ENCODE measurements around the gene BLOC1S5.
A peak's percentile ranks its signal among the peaks of the same experiment; 100 is the strongest.
"Not testable (repeated sequence)": the region's sequence is repeated elsewhere in the genome, so short reads cannot be mapped to it uniquely, and the experiment has no call there.

BLOC1S5 gene

DNA sequence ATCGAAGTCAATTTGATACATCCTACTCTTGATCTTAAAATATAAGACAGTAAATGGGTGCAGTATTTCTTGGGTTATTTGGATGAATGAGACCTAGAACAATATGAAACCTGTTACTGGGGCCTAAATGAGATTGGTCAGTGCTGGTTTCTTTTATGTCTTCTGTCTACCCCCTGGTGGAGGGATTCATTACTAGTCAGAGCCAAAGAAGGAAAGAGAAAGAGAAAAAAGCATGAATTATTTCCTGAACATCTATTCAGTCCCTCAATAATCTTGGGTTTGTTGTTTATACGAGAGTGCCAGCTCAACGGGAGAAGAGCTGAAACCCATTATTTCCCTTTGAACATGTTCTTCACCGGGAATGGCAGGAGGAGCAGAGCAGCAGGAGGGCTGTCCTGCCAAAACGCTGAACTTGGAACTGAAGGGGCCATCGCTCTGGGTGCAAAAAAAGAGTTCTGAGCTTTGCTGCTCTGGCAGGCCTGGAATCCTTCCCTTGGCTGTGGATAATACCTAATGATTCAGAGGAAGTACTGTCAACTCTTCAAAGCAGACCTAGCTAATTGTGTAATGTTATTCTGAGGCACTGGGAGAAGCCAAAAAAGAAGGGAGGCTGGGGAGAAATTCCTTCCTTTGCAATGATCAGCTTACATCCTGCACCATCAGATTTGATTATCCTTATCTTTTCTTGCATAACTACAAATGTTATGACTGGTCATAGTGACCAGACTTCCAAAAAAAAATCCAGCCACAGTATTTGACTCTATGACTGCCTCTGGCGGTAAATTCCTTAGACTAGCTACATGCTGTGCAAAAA is 72.0 kb downstream of the BLOC1S5 start:
- DNase-seq: peak; percentile 87

DNA sequence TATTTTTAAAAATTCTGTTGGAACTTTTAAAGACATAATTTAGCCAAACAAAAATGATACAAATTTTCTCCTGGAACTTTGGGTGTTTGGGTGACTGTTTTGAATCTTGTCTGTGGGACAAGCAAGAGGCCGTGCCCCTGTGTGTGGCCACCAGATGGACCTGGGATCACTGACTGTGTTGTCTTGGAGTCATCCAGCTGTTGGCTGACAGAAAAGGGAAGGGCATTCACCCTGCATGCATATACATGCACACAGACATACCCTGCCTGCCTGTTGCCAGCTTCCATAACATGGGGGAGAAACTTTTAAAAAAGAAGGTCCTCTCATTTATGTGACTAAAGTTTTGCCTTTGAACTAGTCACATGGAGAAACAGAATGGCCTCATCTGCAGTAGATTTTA is 72.7 kb downstream of the BLOC1S5 start:
- DNase-seq: peak; percentile 41

DNA sequence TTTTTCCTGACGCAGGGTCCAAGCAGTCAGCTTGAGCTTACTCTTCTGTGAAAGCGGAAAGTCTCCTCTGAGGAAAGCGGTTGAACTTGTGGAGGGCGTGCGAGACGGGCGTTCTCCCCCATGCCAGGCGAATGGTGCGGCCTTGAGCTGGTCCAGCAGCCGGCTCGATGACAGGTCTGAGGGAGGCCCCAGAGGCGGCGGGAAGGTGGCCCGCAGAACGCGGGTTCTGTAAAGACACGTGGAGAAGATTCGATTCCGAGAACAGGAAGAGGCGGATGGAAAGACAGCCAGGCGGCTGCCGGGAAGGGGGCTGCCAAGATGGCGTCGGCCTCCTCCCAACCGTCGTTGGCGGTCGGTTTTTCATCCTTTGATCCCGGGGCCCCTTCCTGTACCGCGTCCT is 78.0 kb downstream of the BLOC1S5 start:
- no peak for DNase-seq

DNA sequence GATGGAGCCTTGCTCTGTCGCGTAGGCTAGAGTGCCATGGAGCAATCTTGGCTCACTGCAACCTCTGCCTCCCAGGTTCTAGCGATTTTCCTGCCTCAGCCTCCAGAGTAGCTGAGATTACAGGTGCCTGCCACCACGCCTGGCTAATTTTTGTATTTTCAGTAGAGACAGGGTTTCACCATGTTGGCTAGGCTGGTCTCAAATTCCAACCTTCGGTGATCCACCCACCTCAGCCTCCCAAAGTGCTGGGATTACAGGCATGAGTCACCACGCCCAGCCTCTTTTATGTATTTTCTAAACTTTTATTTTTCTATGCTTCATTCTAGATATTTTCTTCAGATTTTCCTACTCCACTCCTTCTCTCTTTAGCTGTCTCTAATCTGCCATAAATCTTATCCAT is 80.2 kb downstream of the BLOC1S5 start:
- DNase-seq: not testable (repeated sequence)

DNA sequence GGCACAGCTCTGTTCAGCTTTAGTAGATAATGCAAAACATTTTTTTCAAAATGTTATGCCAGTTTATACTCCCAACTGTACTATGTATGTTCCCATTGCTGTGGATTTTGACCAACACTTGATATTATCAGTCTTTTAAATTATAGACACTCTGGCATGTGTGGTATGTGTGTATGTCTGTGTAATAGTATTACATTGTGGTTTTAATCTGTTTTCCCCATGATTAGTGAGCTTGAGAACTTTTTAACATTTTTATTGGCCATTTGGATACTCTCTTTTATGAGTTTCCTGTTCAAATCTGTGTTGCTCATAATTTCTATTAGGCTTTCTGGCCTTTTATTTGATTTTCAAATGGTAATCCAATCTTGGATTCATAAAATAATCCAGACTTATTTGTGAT is 84.4 kb downstream of the BLOC1S5 start:
- no peak for DNase-seq

DNA sequence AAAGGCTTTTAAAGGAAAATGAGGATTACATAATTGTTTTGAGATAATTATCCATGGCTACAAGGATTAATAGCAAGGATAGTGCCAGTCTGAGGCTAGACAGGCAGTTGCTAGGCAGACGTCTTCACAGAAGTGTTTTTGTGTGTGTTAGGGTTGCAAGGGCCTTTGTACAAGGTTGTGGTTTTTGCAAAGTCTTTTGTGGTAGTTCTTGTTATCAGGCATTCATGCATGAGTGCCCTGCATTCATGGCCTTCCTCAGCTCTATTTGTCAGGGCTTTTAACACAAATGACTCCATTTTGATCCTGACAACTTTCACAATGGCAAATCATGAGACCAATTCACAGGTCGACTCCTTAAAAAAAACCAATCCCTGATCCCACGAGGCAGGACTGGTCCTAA is 85.5 kb downstream of the BLOC1S5 start:
- DNase-seq: peak; percentile 78

DNA sequence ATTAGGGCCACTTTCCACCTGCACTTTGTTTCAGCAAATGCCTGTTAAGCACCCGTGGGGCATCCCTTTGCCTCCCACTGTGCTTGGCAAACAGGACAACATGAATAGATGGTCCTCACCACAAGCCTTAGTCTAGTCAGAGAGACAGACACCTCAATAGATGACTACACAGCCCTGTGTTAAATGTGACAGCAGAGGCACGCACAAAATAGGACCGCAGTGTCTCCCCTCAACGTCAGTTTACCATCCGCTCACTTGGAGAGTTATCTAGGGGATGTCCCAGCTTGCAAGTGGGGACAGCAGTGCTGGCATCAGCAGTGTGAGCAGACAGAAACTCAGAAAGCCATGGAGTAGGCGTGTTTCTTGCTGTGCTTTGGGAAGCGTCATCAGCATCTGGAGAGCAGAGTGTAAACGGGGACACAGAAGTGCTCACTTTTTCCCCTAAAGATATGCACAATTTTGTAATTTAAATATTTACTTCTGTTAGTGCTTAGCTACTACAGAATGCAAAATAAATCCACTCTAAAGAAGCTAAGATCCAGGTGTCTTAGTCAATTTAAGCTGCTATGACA is 87.6 kb downstream of the BLOC1S5 start:
- DNase-seq: no peak

DNA sequence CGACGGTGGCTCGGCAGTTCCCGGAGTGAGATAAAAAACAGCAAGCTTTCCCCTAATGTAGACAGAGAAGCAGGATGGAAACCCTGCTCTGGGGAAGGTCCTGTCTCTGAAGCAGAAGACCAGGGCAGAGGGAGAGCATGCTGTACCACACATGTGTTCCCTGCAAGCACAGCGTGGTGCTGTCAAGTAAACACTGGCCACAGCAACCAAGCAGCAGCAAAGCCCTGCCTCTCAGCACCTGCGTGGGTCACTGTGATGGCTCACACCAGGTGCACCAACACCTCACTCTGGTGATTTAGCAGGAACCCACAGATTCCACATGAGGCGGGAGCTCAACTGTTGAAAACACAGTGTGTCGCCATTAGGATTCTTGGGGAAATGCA is 88.4 kb downstream of the BLOC1S5 start:
- peak; percentile 66 for DNase-seq

DNA sequence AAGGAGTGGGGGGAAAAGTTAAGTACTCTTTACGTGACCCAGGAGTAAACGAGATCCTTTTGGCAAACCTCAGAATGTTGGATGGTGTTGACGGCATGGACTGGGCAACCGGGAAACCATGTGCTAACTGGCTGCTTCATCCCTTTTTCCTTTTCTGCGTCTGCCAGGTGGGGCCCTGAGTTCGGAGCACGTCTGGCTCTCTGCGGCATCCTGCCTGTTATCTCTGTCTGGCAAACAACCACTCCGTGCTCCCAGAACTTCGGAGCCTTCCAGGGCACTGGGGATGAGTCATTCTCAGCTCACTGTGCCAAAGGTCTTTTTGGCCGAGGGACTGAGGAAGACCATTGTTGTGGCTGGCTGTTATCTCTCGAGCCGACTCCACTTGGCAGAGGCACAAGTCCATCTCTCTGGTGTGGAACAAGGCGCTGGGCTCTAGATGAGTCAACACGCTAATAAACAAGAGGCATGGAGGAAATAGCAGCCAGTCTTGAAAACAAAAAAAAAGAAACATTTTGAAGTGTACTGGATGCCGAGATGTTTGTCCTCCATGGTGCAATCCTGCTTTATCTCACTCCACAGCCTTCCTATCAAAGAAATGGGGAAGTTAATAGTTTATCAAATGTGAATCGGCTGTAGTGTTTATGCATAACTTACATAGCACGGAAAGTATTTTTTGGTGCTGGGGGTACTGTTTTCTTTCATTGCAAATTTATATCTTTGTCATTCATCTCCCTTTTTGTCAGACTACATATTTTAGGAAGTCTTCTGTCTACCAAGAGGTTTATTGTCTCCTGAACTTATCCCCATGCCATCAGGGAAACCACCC is 89.0 kb downstream of the BLOC1S5 start:
- peak; percentile 98 for DNase-seq

DNA sequence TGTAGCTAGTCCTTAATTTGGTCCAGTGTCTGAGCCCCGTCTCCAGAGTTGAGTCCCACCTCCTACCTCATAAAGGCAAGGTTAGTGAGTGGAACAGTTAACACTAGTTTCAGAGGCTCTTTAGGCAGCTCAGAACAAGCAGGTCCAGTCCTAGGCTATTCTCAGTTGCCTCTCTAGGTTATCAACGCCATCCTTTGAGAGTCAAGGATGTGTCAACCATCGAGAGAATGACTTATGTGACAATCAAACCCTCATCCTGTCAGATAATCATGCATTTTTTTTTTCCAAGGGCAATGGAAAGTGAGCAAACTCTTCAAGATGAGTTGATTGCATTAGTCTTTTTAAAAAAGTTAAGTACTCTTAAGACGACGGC is 89.6 kb downstream of the BLOC1S5 start:
- no peak for DNase-seq

DNA sequence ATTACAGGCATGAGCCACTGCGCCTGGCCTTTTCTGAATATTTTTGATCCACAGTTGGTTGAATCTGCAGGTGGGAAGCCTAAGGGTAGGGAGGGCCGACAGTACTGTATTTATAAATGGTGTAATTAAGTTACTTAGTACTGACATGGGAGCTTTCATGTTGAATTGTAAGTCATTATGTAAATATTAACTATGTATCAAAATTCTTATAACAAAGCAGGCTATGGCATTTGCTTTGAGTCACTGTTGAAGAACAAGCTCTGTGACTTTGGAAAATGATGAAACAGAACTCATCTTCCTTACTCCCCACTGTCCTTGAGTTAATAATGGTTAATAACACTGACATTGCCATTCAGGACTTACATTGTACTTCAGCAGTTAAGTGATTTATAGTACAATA is 90.6 kb downstream of the BLOC1S5 start:
- DNase-seq: no peak

DNA sequence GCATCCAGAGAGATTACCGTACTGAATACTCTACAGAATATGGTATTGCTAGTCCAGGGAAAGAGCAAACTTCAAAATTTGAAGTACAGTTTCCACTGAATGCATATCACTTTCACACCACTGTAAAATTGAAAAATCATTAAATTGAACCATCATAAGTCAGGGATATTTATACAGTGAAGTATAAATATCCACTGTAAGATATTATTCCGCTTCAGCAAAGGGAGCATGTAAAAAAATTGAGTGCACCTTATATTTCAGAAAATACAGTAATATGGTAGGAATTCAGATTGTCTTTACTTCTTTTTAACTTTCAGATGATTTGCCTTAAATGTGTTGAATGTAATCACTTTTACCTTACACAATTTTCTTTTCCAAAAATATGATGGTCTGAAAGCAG is 92.7 kb downstream of the BLOC1S5 start:
- no peak for DNase-seq

DNA sequence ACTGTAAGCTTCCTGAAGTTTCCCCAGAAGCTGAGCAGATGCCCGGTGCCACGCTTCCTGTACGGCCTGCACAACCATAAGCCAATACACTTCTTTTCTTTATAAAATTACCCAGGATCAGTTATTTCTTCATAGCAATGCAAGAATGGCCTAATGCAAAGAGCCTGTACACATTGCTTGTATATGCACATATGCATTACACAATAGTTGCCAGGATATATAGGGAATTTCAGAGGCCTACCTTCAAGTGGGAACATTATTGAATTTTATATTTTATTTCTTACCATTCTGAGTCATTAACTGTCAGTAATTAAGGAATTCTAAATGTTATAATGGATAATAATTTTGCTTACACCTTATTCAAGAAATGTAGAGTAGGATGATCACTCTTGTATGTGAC is 93.6 kb downstream of the BLOC1S5 start:
- DNase-seq: no peak
